GM12872 (cell line): ENCODE measurements around the gene ADGRG4.
"Not testable (repeated sequence)": the region's sequence is repeated elsewhere in the genome, so short reads cannot be mapped to it uniquely, and the experiment has no call there.

Experiments
- TF ChIP-seq, protein P1 (sequence below): IDR thresholded peaks from 3 replicates; pipeline ENCODE4 v1.5.1; 2011; ENCODE audit warnings: low read depth, mild to moderate bottlenecking, low read length, moderate library complexity; ENCODE audit not compliant: insufficient read depth

ADGRG4 gene, protein sequence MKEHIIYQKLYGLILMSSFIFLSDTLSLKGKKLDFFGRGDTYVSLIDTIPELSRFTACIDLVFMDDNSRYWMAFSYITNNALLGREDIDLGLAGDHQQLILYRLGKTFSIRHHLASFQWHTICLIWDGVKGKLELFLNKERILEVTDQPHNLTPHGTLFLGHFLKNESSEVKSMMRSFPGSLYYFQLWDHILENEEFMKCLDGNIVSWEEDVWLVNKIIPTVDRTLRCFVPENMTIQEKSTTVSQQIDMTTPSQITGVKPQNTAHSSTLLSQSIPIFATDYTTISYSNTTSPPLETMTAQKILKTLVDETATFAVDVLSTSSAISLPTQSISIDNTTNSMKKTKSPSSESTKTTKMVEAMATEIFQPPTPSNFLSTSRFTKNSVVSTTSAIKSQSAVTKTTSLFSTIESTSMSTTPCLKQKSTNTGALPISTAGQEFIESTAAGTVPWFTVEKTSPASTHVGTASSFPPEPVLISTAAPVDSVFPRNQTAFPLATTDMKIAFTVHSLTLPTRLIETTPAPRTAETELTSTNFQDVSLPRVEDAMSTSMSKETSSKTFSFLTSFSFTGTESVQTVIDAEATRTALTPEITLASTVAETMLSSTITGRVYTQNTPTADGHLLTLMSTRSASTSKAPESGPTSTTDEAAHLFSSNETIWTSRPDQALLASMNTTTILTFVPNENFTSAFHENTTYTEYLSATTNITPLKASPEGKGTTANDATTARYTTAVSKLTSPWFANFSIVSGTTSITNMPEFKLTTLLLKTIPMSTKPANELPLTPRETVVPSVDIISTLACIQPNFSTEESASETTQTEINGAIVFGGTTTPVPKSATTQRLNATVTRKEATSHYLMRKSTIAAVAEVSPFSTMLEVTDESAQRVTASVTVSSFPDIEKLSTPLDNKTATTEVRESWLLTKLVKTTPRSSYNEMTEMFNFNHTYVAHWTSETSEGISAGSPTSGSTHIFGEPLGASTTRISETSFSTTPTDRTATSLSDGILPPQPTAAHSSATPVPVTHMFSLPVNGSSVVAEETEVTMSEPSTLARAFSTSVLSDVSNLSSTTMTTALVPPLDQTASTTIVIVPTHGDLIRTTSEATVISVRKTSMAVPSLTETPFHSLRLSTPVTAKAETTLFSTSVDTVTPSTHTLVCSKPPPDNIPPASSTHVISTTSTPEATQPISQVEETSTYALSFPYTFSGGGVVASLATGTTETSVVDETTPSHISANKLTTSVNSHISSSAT (N-terminal part only)

GRCh38 chrX:136300721-136301120, at the start of gene ADGRG4:
Gene ADGRG4, plus strand, starts transcription at chrX:136300963. Its CDS starts 7,815 bp downstream, at chrX:136308778.
- TF ChIP-seq, protein P1, sequence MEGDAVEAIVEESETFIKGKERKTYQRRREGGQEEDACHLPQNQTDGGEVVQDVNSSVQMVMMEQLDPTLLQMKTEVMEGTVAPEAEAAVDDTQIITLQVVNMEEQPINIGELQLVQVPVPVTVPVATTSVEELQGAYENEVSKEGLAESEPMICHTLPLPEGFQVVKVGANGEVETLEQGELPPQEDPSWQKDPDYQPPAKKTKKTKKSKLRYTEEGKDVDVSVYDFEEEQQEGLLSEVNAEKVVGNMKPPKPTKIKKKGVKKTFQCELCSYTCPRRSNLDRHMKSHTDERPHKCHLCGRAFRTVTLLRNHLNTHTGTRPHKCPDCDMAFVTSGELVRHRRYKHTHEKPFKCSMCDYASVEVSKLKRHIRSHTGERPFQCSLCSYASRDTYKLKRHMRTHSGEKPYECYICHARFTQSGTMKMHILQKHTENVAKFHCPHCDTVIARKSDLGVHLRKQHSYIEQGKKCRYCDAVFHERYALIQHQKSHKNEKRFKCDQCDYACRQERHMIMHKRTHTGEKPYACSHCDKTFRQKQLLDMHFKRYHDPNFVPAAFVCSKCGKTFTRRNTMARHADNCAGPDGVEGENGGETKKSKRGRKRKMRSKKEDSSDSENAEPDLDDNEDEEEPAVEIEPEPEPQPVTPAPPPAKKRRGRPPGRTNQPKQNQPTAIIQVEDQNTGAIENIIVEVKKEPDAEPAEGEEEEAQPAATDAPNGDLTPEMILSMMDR: not testable (repeated sequence)

DNA sequence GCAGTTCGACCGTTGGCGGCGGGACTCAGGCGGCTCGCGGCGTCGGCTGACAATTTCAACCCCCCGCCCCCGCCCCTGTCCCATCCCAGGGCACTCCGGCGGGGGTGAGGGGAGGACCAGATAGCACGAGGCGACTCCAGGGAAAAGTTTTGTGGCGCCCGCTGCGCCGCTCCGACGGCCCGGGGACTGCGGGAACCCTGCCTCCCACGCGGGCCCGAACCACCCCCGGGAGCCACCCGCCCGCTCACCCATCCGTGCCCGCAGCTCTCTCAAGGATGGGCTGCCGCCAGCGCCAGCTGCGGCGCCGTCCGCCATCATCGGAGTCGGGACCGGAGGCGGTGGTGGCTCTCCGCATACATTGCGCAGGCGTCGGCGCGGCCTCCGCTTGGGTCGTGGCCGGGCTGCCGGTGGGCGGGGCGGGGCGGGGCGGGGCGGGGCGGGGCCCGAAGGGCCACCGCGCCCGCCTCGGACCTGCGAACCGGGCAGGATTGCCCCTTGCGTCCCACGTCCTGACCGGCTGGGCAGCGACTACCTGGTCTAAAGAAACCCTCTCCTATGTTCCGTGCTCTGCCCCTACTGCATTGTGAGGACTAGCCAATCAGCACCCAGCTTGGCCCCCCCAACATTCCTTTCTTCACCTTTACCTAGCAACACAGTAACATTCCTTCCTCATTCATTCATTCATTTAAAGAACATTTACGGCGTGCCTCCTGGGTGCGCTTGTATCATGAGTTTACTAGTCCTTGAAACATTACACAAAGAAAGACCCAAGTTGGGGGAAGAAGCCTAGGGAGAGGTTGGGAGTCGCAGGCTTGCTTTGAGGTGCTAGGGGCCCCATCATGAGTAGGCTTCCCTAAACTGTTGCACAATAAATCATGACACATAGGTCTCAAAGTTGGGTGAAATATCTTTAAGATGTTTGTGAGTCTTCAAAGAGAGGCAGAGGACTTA, 49.4 kb upstream of the ADGRG4 start, which contains the start of gene MAP7D3:
Gene MAP7D3 (minus strand): TSS at position 360 of the 951 bp plus-strand sequence. CDS start 42 bp downstream, at position 318.
- TF ChIP-seq, protein P1: no peak

DNA sequence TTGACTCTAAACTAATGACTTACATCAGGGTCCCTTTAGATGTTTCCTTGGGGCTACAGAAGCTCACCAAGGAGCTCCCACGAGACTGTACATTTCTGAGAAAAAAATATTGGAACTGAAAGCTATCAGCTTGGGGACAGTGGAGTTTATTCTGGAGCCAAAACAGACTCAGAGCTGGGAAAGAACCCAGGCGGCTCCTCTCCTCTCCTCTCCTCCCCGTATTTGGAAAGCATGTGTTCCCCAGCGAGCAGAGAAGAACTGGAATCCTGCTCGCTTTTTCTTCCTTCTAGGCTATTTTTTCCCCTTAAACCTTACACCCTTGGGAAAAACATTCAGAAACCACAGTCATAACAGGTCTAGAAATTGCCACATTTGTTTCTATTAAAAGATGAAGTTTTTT, 45.2 kb upstream of the ADGRG4 start:
- TF ChIP-seq, protein P1: no peak

- TF ChIP-seq, protein P1: no peak
Measured at GRCh38 chrX:136256026-136256425, 44.7 kb upstream of the ADGRG4 start.

DNA sequence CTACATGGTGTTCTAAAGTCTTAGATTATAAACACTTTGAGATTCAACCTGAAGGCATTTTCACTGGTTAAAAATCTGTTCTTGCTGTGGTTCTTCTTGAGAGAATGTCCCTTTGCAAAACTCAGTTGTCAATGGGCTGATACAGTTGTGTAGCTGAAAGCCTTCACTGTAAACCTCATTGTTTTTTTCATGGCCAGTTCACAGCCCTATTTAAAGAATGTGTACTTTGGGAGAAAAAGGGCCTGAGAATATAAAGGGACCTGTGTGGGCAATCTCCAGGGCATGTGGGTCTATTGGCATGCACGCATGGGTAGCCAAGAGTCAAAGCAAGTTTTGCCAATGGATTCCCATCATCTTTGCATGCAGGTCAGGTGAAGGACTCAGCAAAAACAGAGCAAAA, 41.8 kb upstream of the ADGRG4 start:
- TF ChIP-seq, protein P1: no peak

DNA sequence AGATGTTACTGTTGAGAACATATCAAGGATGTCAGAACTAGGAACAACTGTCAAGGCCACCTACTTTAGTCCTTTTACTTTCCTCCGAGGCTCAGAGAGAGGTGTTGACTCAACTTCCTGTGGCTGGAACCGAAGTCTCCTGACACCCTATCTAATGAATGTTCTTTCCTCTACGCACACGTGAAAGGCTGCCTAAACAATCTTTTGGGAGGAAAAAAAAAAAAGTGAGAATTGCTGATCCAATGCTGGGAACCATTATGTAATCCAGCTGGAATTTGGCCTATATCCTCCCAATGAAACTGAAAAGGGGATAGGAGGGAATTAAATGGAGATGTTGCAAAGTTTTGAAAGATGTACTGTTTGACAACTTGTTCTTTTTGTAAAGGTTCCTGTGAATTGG, 41.2 kb upstream of the ADGRG4 start:
- TF ChIP-seq, protein P1: no peak
